ENCODE data around the gene COMMD1. TPM values are rescaled to one million over a fixed set of nuclear protein-coding genes. Genes with fewer than 3 reads are reported as not detected.
"Not testable (repeated sequence)": the region's sequence is repeated elsewhere in the genome, so short reads cannot be mapped to it uniquely, and the experiment has no call there.

Gene COMMD1
- total RNA-seq, 4 donors from 2014 or later = 51.8 to 78.6 (median 58.3) TPM

DNA sequence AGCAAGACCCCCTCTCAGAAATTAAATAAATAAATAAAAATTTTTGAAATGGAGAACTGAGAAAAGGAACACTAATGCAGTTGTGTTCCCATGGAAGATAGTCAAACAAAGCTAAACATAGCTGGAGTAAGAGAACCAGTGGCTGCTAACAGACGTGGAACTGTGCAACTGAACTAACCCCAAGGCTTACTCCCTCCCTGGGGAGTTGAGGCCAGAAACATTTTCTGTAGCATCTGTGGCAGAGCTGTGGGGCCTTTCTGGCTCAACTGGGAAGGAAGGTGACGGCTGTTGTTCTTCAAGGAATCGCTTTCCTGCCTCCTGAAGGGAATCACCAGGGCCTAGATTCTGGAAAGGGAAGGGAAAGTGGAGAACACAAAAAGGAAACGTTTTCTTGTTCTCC, 236.6 kb downstream of the COMMD1 start:
- ATAC-seq (no peak), DNase-seq (no peak)
- in situ Hi-C loops (cut with MboI; ENCODE audit: low sequenced_read_pairs in 4 of 4) (no loop called here), intact Hi-C loops (cut with DNase I; ENCODE audit: low total_unique reads) (no loop called here)
- H3K4me1 ChIP-seq = no peaks in the 10 kb centered on the region
- TF ChIP-seq, protein P1, sequence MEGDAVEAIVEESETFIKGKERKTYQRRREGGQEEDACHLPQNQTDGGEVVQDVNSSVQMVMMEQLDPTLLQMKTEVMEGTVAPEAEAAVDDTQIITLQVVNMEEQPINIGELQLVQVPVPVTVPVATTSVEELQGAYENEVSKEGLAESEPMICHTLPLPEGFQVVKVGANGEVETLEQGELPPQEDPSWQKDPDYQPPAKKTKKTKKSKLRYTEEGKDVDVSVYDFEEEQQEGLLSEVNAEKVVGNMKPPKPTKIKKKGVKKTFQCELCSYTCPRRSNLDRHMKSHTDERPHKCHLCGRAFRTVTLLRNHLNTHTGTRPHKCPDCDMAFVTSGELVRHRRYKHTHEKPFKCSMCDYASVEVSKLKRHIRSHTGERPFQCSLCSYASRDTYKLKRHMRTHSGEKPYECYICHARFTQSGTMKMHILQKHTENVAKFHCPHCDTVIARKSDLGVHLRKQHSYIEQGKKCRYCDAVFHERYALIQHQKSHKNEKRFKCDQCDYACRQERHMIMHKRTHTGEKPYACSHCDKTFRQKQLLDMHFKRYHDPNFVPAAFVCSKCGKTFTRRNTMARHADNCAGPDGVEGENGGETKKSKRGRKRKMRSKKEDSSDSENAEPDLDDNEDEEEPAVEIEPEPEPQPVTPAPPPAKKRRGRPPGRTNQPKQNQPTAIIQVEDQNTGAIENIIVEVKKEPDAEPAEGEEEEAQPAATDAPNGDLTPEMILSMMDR (IDR thresholded peaks at IDR 0.05 in 4 of 5, conservative IDR thresholded peaks at IDR 0.05 in 1 of 5) = no peak
- TF ChIP-seq POLR2A (IDR thresholded peaks at IDR 0.05) = no peak
- H3K9me3 ChIP-seq = no peaks in the 10 kb centered on the region
- no peaks in the 10 kb centered on the region for H3K36me3 ChIP-seq
- H3K27me3 ChIP-seq = no peaks in the 10 kb centered on the region
- no peak overlapping the region for H3K4me3 ChIP-seq
- H3K27ac ChIP-seq = peak overlapping the region in 1 of 4 donors; percentile 14

DNA sequence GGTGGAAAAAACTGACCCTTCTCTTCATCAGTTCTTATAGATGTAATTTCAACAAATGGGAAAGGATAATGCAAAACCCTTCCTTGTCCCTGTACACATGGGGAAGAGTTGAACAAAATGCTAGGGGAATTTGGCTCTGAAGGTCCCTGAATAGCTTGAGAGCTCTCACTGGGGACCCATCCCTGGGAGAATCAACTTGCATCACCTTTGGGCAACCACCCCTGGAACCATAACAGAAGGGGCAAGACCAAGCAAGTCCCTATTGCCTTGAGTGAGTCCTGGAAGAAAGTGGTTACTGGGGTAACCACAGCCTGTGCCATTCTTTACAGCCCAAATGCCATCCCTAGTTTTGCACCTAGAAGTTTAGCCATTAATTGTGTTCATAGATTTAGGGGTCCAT, 238.2 kb downstream of the COMMD1 start:
- H3K4me1 ChIP-seq = no peaks in the 10 kb centered on the region
- in situ Hi-C loops (cut with MboI; ENCODE audit: low sequenced_read_pairs in 4 of 4) (no loop called here), intact Hi-C loops (cut with DNase I; ENCODE audit: low total_unique reads) (no loop called here)
- H3K27ac ChIP-seq = no peak overlapping the region
- H3K36me3 ChIP-seq = no peaks in the 10 kb centered on the region
- H3K9me3 ChIP-seq = no peaks in the 10 kb centered on the region
- no peak for ATAC-seq
- no peaks in the 10 kb centered on the region for H3K27me3 ChIP-seq
- no peak for DNase-seq
- no peak for TF ChIP-seq POLR2A (IDR thresholded peaks at IDR 0.05)
- TF ChIP-seq, protein P1 (IDR thresholded peaks at IDR 0.05 in 4 of 5, conservative IDR thresholded peaks at IDR 0.05 in 1 of 5) = no peak
- no peak overlapping the region for H3K4me3 ChIP-seq

DNA sequence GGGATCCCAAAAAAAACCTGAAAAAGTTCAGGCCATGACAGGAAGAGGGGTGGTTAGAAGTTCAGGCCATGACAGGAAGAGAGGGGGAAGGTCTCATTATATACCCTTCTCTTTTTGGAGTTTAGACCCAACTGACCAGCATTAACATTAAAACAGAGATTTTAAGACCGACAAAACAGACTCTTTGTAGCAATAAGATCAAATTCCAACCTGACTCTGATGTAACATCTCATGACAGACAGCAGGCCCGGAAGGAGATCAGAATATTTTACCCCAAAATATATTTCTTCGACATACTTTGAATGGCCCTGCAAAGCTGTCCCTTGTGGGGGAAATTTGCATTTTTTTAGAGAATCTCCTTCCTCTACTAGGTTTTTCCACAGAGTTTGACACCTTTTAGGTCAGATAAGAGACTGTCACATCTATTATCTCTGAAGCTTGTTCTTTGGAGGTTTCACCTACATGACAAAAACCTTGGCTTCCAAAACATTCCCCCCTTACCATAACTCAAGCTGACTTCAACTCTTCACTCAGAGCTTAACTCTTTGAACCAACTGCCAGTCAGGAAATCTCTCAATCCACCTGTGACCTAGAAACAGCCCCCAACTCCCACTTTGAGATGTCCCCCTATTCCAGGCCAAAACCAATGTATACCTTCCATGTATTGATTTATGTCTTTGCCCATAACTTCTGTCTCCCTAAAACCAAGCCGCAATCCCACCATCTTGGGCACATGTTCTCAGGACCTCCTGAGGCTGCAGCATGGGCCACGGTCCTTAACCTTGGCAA, 239.4 kb downstream of the COMMD1 start:
- Histone ChIP-seq H3K4me1 (no peaks in the 10 kb centered on the region), H3K27ac (no peak overlapping the region), H3K36me3 (no peaks in the 10 kb centered on the region), H3K9me3 (no peaks in the 10 kb centered on the region), H3K4me3 (no peak overlapping the region), H3K27me3 (no peaks in the 10 kb centered on the region)
- no peak for TF ChIP-seq POLR2A (IDR thresholded peaks at IDR 0.05)
- TF ChIP-seq, protein P1 (IDR thresholded peaks at IDR 0.05 in 4 of 5, conservative IDR thresholded peaks at IDR 0.05 in 1 of 5) = no peak
- in situ Hi-C loops (cut with MboI; ENCODE audit: low sequenced_read_pairs in 4 of 4) (no loop called here), intact Hi-C loops (cut with DNase I; ENCODE audit: low total_unique reads) (no loop called here)
- ATAC-seq = no peak
- no peak for DNase-seq

DNA sequence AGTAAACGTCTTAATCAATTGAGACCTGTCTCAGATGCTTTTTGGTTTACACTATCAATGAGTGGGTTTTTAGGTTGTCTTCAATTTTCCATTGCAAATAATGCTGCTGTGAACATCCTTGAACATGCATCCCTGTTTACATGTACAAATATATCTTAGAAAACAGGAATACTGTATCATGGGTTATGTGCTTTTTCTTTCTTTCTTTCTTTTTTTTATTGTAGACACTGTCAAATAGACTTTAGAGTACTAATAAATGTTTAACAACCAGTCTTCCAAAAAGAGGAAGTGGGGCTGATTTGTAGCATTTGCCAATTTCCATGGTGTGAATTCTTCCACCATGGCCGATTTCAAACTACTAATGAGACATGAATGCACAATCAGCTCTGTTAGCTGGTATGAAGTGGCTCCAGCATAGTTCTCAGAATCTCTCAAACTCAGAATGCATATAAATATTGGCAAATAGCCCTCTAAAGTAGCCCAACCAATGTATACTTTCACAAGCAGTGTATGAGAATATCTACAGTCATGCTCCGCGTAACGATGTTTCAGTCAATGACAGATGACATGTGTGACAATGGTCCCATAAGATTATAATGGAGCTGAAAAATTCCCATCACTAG, 240.1 kb downstream of the COMMD1 start:
- intact Hi-C loops (cut with DNase I; ENCODE audit: low total_unique reads) (no loop called here), in situ Hi-C loops (cut with MboI; ENCODE audit: low sequenced_read_pairs in 4 of 4) (no loop called here)
- Histone ChIP-seq H3K4me3 (no peak overlapping the region), H3K27ac (no peak overlapping the region), H3K36me3 (no peaks in the 10 kb centered on the region), H3K27me3 (no peaks in the 10 kb centered on the region), H3K9me3 (no peaks in the 10 kb centered on the region), H3K4me1 (no peaks in the 10 kb centered on the region)
- DNase-seq = no peak
- no peak for ATAC-seq
- TF ChIP-seq, protein P1 (IDR thresholded peaks at IDR 0.05 in 4 of 5, conservative IDR thresholded peaks at IDR 0.05 in 1 of 5) = no peak
- TF ChIP-seq POLR2A (IDR thresholded peaks at IDR 0.05) = no peak

DNA sequence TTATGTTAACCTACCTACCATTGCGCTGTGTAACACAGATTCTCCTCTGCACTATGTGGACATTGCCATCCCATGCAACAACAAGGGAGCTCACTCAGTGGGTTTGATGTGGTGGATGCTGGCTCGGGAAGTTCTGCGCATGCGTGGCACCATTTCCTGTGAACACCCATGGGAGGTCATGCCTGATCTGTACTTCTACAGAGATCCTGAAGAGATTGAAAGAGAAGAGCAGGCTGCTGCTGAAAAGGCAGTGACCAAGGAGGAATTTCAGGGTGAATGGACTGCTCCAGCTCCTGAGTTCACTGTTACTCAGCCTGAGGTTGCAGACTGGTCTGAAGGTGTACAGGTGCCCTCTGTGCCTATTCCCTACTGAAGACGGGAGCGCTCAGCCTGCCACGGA, 241.3 kb downstream of the COMMD1 start:
- DNase-seq; ATAC-seq; H3K9me3 ChIP-seq; H3K36me3 ChIP-seq; H3K4me3 ChIP-seq; H3K27ac ChIP-seq; H3K27me3 ChIP-seq; in situ Hi-C loops (cut with MboI; ENCODE audit: low sequenced_read_pairs in 4 of 4); intact Hi-C loops (cut with DNase I; ENCODE audit: low total_unique reads): not testable (repeated sequence)
- peaks cover 4 to 11% of the 10 kb centered on the region in 2 donors for H3K4me1 ChIP-seq

All from gastrocnemius medialis (tissue), 4 donors.